Common myeloid progenitor, CD34-positive (primary cell): ENCODE data around the gene NRP2.

Experiments used
- CTCF ChIA-PET: fragments of 350-600 bp; sonication (Branson Sonifier 250); formaldehyde crosslinking; loops from one replicate; lab custom pipeline; 2021; ENCODE audit warnings: antibody characterized with exemption; lab: Charles Lee
- POLR2A ChIA-PET: fragments of 350-600 bp; sonication (Branson Sonifier 250); formaldehyde crosslinking; loops from one replicate; lab custom pipeline; 2021; ENCODE audit warnings: antibody characterized with exemption; lab: Charles Lee
- DNase-seq, 3 donors: peaks; one replicate each; pipeline versions ENCODE4 v3.0.0 to v3.0.0-alpha.2; 2013
- H3K27ac ChIP-seq, 2 experiments: 1 replicate in 1 of 2; 2 replicates in 1 of 2; pipeline ENCODE4 v1.7.0; 2013; ENCODE audit warnings: inconsistent platforms in 2 of 2, low read length in 2 of 2, mild to moderate bottlenecking in 2 of 2, low read depth in 1 of 2, moderate library complexity in 1 of 2; ENCODE audit not compliant: severe bottlenecking in 2 of 2, insufficient read depth in 1 of 2, poor library complexity in 1 of 2
- H3K27me3 ChIP-seq, 5 experiments: replicated peaks in 2 of 5; 1 replicate in 3 of 5; 2 replicates in 2 of 5; pipeline versions ENCODE4 v1.6.1 to v1.7.0; 2013; ENCODE audit warnings: low read length in 4 of 5, mild to moderate bottlenecking in 2 of 5, moderate library complexity in 2 of 5, inconsistent platforms in 1 of 5; ENCODE audit not compliant: insufficient read depth in 5 of 5, control insufficient read depth in 4 of 5
- H3K36me3 ChIP-seq, 4 experiments: 1 replicate in 2 of 4; 2 replicates in 2 of 4; pipeline versions ENCODE4 v1.6.1 to v1.7.0; 2013; ENCODE audit warnings: low read length in 3 of 4, control low read depth in 1 of 4, mild to moderate bottlenecking in 1 of 4; ENCODE audit not compliant: control insufficient read depth in 4 of 4, insufficient read depth in 4 of 4
- H3K4me1 ChIP-seq, 4 experiments: 1 replicate in 3 of 4; 2 replicates in 1 of 4; pipeline versions ENCODE4 v1.6.1 to v1.7.1; 2013; ENCODE audit warnings: low read length in 3 of 4, mild to moderate bottlenecking in 3 of 4, control low read depth in 1 of 4, inconsistent platforms in 1 of 4, moderate library complexity in 1 of 4; ENCODE audit not compliant: control insufficient read depth in 4 of 4, insufficient read depth in 4 of 4; ENCODE audit errors: control extremely low read depth in 1 of 4
- H3K4me3 ChIP-seq, 7 experiments: 1 replicate in 4 of 7; 2 replicates in 3 of 7; pipeline versions ENCODE4 v1.5.1 to v1.7.0; 2013; ENCODE audit warnings: mild to moderate bottlenecking in 7 of 7, low read length in 6 of 7, moderate library complexity in 6 of 7, inconsistent platforms in 2 of 7, low read depth in 2 of 7, control low read depth in 1 of 7; ENCODE audit not compliant: insufficient read depth in 4 of 7, control insufficient read depth in 1 of 7; ENCODE audit errors: extremely low read depth in 1 of 7
- H3K9me3 ChIP-seq, 5 experiments: 1 replicate in 4 of 5; 2 replicates in 1 of 5; pipeline versions ENCODE4 v1.6.1 to v1.7.1; 2013; ENCODE audit warnings: low read length in 4 of 5, mild to moderate bottlenecking in 2 of 5, inconsistent platforms in 1 of 5, low read depth in 1 of 5, moderate library complexity in 1 of 5; ENCODE audit not compliant: control insufficient read depth in 4 of 5, insufficient read depth in 2 of 5; ENCODE audit errors: control extremely low read depth in 1 of 5
- WGBS: methylation state at CpG from one replicate; pipeline ENCODE4 v1.1.5; 2013; ENCODE audit not compliant: insufficient coverage; 5-methylcytosine and 5-hydroxymethylcytosine counted together

Gene NRP2

GRCh38 chr2:205773989-205774388, 91.7 kb downstream of the NRP2 start:
- WGBS = 50% methylated on average over 1 of the region's 1 CpG
- H3K4me3 ChIP-seq = no peak overlapping the region
- POLR2A ChIA-PET = no interaction called here
- peak in 2 of 3 donors; percentile 61 to 72 for DNase-seq
- no peaks in the 10 kb centered on the region for H3K27me3 ChIP-seq
- no peaks in the 10 kb centered on the region for H3K36me3 ChIP-seq
- H3K4me1 ChIP-seq = peaks cover 19 to 49% (median 37%) of the 10 kb centered on the region in 4 experiments
- no peak overlapping the region for H3K27ac ChIP-seq
- CTCF ChIA-PET = interaction anchor here (0.9 to 4.2 kb wide), 5 partner anchors 8 to 111 kb away, joined by 3 to 36 read pairs (median 4); no protein-coding TSS in a partner anchor
- H3K9me3 ChIP-seq = no peaks in the 10 kb centered on the region

- H3K4me1 ChIP-seq = peaks cover 19 to 49% (median 36%) of the 10 kb centered on the region in 4 experiments
- H3K27me3 ChIP-seq = no peaks in the 10 kb centered on the region
- H3K4me3 ChIP-seq = no peak overlapping the region
- peak in 2 of 3 donors; percentile 32 to 40 for DNase-seq
- CTCF ChIA-PET = interaction anchor here (0.7 to 4.2 kb wide), 12 partner anchors 15 to 1750 kb away, joined by 3 to 36 read pairs (median 5); no protein-coding TSS in a partner anchor
- H3K9me3 ChIP-seq = no peaks in the 10 kb centered on the region
- no peak overlapping the region for H3K27ac ChIP-seq
- WGBS = 84% methylated on average over 5 of the region's 6 CpGs
- POLR2A ChIA-PET = no interaction called here
- H3K36me3 ChIP-seq = no peaks in the 10 kb centered on the region
Measured at GRCh38 chr2:205775097-205775877, 93.0 kb downstream of the NRP2 start.

- DNase-seq = peak; percentile 51 to 72 (median 70)
- Histone ChIP-seq H3K4me1 (peaks cover 24 to 49% (median 39%) of the 10 kb centered on the region in 4 experiments), H3K9me3 (no peaks in the 10 kb centered on the region), H3K36me3 (no peaks in the 10 kb centered on the region), H3K27ac (no peak overlapping the region), H3K4me3 (no peak overlapping the region), H3K27me3 (no peaks in the 10 kb centered on the region)
- 95% methylated on average over 6 of the region's 19 CpGs for WGBS
- POLR2A ChIA-PET = no interaction called here
- CTCF ChIA-PET = interaction anchor here (0.7 to 4.2 kb wide), 12 partner anchors 14 to 385 kb away, joined by 3 to 36 read pairs (median 5); no protein-coding TSS in a partner anchor
Measured at GRCh38 chr2:205776139-205776538, 93.8 kb downstream of the NRP2 start.

DNA sequence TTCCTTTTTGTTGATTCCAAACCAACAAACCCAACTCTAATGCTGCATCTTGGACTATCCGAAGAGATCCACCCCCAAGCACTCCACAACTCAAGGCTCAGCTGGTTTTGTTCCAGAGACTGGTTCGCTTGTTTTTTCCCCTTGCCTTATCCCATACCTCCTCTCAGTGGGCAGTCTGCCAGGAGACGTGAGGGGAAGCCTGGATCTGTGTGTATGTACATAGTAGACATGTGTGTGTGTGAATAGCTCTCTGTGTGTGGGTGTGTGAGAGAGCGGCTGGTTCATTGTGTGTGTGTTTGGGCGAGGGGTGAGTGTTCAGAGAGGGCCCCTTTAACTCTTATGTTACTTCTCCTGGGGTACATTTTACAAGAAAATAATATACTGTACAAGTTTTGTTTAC, 94.4 kb downstream of the NRP2 start:
- Histone ChIP-seq H3K4me1 (peaks cover 24 to 50% (median 39%) of the 10 kb centered on the region in 4 experiments), H3K27ac (no peak overlapping the region), H3K9me3 (no peaks in the 10 kb centered on the region), H3K27me3 (no peaks in the 10 kb centered on the region), H3K36me3 (no peaks in the 10 kb centered on the region), H3K4me3 (no peak overlapping the region)
- CTCF ChIA-PET = interaction anchor here (1.0 to 3.7 kb wide), 9 partner anchors 14 to 149 kb away, joined by 3 to 13 read pairs (median 4); no protein-coding TSS in a partner anchor
- 100% methylated on average over 1 of the region's 5 CpGs for WGBS
- POLR2A ChIA-PET = no interaction called here
- no peak for DNase-seq

DNA sequence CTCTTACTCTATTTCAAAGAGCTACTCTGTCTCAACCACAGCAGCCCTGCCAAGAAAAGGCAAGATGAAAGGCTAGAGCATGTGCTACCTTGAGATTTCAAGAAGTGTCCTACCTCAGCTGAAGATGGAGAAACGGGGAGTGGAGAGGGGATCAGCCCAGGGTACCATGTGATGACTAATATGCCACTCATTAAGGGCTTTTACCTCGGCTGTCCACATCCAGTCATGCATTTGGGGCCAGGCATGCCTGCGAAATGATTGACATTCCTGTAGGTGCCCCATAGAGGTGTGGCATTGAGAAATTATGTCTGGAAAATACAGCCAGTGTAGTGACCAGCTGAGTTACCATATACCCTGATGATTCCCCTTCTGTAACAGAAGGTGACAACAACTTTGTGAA, 96.1 kb downstream of the NRP2 start:
- 100% methylated on average over 3 of the region's 3 CpGs for WGBS
- no peak for DNase-seq
- POLR2A ChIA-PET = no interaction called here
- Histone ChIP-seq H3K27me3 (no peaks in the 10 kb centered on the region), H3K27ac (no peak overlapping the region), H3K36me3 (no peaks in the 10 kb centered on the region), H3K4me3 (no peak overlapping the region), H3K9me3 (no peaks in the 10 kb centered on the region), H3K4me1 (peaks cover 18 to 47% (median 34%) of the 10 kb centered on the region in 4 experiments)
- CTCF ChIA-PET = interaction anchor here (0.9 to 2.6 kb wide), 3 partner anchors 22 to 106 kb away, joined by 3 to 10 read pairs (median 6); no protein-coding TSS in a partner anchor

- peak; percentile 73 to 96 (median 91) for DNase-seq
- Histone ChIP-seq H3K27me3 (no peaks in the 10 kb centered on the region), H3K36me3 (no peaks in the 10 kb centered on the region), H3K4me1 (peaks cover 12 to 46% (median 35%) of the 10 kb centered on the region in 4 experiments), H3K4me3 (no peak overlapping the region), H3K27ac (peak overlapping the region; percentile 71 to 80), H3K9me3 (no peaks in the 10 kb centered on the region)
- ChIA-PET POLR2A (interaction anchor here (1.2 kb wide), 1 partner anchor 10 kb away, joined by 3 read pairs; no protein-coding TSS in a partner anchor), CTCF (interaction anchor here (1.1 to 1.6 kb wide), 3 partner anchors 15 to 145 kb away, joined by 3 to 6 read pairs (median 3); no protein-coding TSS in a partner anchor)
- 38% methylated on average over 2 of the region's 2 CpGs for WGBS
Measured at GRCh38 chr2:205780645-205781044, 98.3 kb downstream of the NRP2 start.
